Caco-2 (cell line): ENCODE data around the gene PALB2. TPM values are rescaled to one million over a fixed set of nuclear protein-coding genes. Genes with fewer than 3 reads are reported as not detected.
A peak's percentile ranks its signal among the peaks of the same experiment; 100 is the strongest.

Experiments used
- BruUV-seq: library from RNA; stranded (reverse); fragments of 400-500 nt; replicated peaks from 2 replicates; lab custom pipeline; 2021; lab: Mats Ljungman, UMichigan
- CTCF ChIA-PET: fragments of 300-600 bp; sonication (Branson Sonifier 250); formaldehyde crosslinking; loops from one replicate; lab custom pipeline; 2022; ENCODE audit warnings: antibody characterized with exemption; lab: Charles Lee
- POLR2A ChIA-PET: fragments of 300-600 bp; sonication (Branson Sonifier 250); formaldehyde crosslinking; loops from one replicate; lab custom pipeline; 2022; ENCODE audit warnings: antibody characterized with exemption; lab: Charles Lee
- DNase-seq, 2 experiments: peaks; one replicate each; pipeline versions ENCODE4 v3.0.0 to v3.0.0-alpha.2; 2020 to 2022
- H3K27me3 ChIP-seq: replicated peaks from 2 replicates; pipeline ENCODE4 v1.6.0; 2011; ENCODE audit warnings: low read length; ENCODE audit not compliant: control insufficient read depth, insufficient read depth
- H3K36me3 ChIP-seq: 2 replicates; pipeline ENCODE4 v1.5.1; 2011; ENCODE audit warnings: low read length; ENCODE audit not compliant: control insufficient read depth, insufficient read depth
- H3K4me1 ChIP-seq: fragments of 250-450 bp; sonication (Bioruptor Pico); 2 replicates; pipeline ENCODE4 v1.5.1; 2020; ENCODE audit warnings: mild to moderate bottlenecking
- H3K4me3 ChIP-seq: 2 replicates; pipeline ENCODE4 v1.5.1; 2011; ENCODE audit warnings: low read depth, mild to moderate bottlenecking, control low read depth, low read length
- H3K9me3 ChIP-seq: fragments of 250-450 bp; sonication (Bioruptor Pico); 2 replicates; pipeline ENCODE4 v1.5.1; 2020; ENCODE audit warnings: mild to moderate bottlenecking, moderate library complexity
- H3K27ac Mint-ChIP-seq: one replicate; pipeline ENCODE4 v1.8.0; 2022; ENCODE audit warnings: mixed read lengths; ENCODE audit not compliant: unreplicated experiment
- H3K27me3 Mint-ChIP-seq: one replicate; pipeline ENCODE4 v1.8.0; 2022; ENCODE audit warnings: mixed read lengths; ENCODE audit not compliant: insufficient read depth, unreplicated experiment
- H3K36me3 Mint-ChIP-seq: one replicate; pipeline ENCODE4 v1.8.0; 2022; ENCODE audit warnings: mild to moderate bottlenecking, mixed read lengths; ENCODE audit not compliant: insufficient read depth, unreplicated experiment
- H3K4me1 Mint-ChIP-seq: one replicate; pipeline ENCODE4 v1.8.0; 2022; ENCODE audit warnings: low read depth, mixed read lengths; ENCODE audit not compliant: unreplicated experiment
- H3K4me3 Mint-ChIP-seq: one replicate; pipeline ENCODE4 v1.8.0; 2022; ENCODE audit warnings: mild to moderate bottlenecking, moderate library complexity, mixed read lengths; ENCODE audit not compliant: unreplicated experiment
- H3K9me3 Mint-ChIP-seq: one replicate; pipeline ENCODE4 v1.8.0; 2022; ENCODE audit warnings: mixed read lengths; ENCODE audit not compliant: unreplicated experiment
- intact Hi-C: fragments of 100-400 bp; cut with micrococcal nuclease; formaldehyde crosslinking; loops from one replicate; pipeline ENCODE4 v1.10.0; 2022; ENCODE audit not compliant: unreplicated experiment
- total RNA-seq: library from RNA; stranded (reverse); gene quantifications from 2 replicates; pipeline ENCODE4 v1.2.3, GENCODE V29; 2022
- TF ChIP-seq, protein P1 (sequence below), 2 experiments: fragments of 200-600 bp in 1 of 2; IDR thresholded peaks; 1 replicate in 1 of 2; 2 replicates in 1 of 2; pipeline versions ENCODE4 v1.5.1 to v1.8.0; 2011 to 2022; ENCODE audit warnings: antibody characterized with exemption in 1 of 2, control low read depth in 1 of 2, inconsistent platforms in 1 of 2, low read depth in 1 of 2, low read length in 1 of 2, mild to moderate bottlenecking in 1 of 2, moderate library complexity in 1 of 2; ENCODE audit not compliant: insufficient read depth in 1 of 2, severe bottlenecking in 1 of 2, unreplicated experiment in 1 of 2

PALB2 gene
- total RNA-seq, 1 experiment from 2014 or later: 20.5 TPM

DNA sequence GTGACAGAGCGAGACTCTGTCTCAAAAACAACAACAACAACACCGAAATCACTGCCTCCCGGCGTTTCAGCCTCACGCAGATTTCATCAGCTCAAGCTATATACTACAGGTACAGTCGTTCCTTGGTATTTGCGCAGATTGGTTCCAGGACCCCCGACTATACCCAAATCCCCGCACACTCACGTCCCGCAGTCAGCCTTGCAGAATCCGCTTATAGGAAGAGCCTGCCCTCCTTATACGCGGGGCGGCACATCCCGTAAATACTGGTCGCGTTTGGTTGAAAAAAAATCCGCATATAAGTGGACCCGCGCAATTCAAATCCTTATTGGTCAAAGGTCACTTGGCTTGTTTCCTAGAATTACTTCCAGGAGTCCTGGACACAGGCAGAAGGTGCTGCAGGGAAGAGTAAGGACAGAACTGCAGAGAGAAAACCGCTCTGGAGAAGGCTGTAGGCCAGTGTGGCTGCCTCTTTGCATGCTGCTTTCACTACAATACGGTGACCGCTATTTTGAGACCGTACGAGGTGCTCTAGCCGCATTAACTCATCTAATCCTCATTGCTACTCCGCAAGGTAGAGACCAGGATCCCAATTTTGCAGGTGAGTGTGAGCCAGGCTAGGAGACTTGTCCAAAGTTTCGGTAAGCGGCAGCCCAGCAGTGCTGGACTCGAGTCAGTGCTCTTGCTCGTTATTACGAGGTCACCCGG lies 45.7 kb downstream of the PALB2 start:
- Mint-ChIP-seq H3K27me3 (no peaks in the 10 kb centered on the region), H3K9me3 (no peaks in the 10 kb centered on the region), H3K27ac (peak overlapping the region; percentile 50), H3K4me3 (peak overlapping the region; percentile 75), H3K36me3 (peaks cover 20% of the 10 kb centered on the region), H3K4me1 (no peaks in the 10 kb centered on the region)
- Histone ChIP-seq H3K4me1 (no peaks in the 10 kb centered on the region), H3K36me3 (no peaks in the 10 kb centered on the region; the same call in none of the 2 replicates), H3K27me3 (no peaks in the 10 kb centered on the region), H3K9me3 (no peaks in the 10 kb centered on the region), H3K4me3 (peak overlapping the region; percentile 92)
- no peak for DNase-seq
- BruUV-seq: TSS peak; percentile 52
- TF ChIP-seq, protein P1, sequence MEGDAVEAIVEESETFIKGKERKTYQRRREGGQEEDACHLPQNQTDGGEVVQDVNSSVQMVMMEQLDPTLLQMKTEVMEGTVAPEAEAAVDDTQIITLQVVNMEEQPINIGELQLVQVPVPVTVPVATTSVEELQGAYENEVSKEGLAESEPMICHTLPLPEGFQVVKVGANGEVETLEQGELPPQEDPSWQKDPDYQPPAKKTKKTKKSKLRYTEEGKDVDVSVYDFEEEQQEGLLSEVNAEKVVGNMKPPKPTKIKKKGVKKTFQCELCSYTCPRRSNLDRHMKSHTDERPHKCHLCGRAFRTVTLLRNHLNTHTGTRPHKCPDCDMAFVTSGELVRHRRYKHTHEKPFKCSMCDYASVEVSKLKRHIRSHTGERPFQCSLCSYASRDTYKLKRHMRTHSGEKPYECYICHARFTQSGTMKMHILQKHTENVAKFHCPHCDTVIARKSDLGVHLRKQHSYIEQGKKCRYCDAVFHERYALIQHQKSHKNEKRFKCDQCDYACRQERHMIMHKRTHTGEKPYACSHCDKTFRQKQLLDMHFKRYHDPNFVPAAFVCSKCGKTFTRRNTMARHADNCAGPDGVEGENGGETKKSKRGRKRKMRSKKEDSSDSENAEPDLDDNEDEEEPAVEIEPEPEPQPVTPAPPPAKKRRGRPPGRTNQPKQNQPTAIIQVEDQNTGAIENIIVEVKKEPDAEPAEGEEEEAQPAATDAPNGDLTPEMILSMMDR (IDR thresholded peaks at IDR 0.05; ENCODE audit: insufficient read depth in 1 of 2, low read depth in 1 of 2, low read length in 1 of 2, severe bottlenecking in 1 of 2, unreplicated experiment in 1 of 2): no peak
- intact Hi-C loops: no loop called here
- CTCF ChIA-PET: no interaction called here
- POLR2A ChIA-PET: no interaction called here

DNA sequence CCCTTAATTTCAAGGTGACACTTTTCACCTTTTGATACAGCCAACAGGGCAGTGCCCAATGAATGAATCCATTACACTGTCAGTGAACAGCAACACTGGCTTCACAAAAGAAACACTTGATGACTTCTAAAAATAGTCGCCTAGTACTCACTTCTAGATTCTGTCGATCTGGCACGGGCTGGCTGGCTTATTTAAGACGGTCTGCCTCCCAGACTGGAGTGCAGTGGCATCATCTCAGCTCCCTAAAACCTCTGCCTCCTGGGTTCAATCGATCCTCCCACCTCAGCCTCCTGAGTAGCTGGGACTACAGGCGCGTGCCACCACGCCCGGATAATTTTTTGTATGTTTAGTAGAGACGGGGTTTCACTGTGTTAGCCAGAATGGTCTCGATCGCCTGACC lies 46.9 kb downstream of the PALB2 start:
- H3K36me3 Mint-ChIP-seq: peaks cover 21% of the 10 kb centered on the region
- TF ChIP-seq, protein P1 (IDR thresholded peaks at IDR 0.05; ENCODE audit: insufficient read depth in 1 of 2, low read depth in 1 of 2, low read length in 1 of 2, severe bottlenecking in 1 of 2, unreplicated experiment in 1 of 2): no peak
- H3K27me3 Mint-ChIP-seq: no peaks in the 10 kb centered on the region
- intact Hi-C loops: no loop called here
- H3K4me3 Mint-ChIP-seq: no peak overlapping the region
- Histone ChIP-seq H3K36me3 (peaks cover 3% of the 10 kb centered on the region), H3K27me3 (no peaks in the 10 kb centered on the region), H3K9me3 (no peaks in the 10 kb centered on the region), H3K4me1 (no peaks in the 10 kb centered on the region), H3K4me3 (no peak overlapping the region)
- DNase-seq: no peak
- no TSS peak for BruUV-seq
- CTCF ChIA-PET: no interaction called here
- H3K4me1 Mint-ChIP-seq: no peaks in the 10 kb centered on the region
- POLR2A ChIA-PET: no interaction called here
- no peak overlapping the region for H3K27ac Mint-ChIP-seq
- no peaks in the 10 kb centered on the region for H3K9me3 Mint-ChIP-seq

DNA sequence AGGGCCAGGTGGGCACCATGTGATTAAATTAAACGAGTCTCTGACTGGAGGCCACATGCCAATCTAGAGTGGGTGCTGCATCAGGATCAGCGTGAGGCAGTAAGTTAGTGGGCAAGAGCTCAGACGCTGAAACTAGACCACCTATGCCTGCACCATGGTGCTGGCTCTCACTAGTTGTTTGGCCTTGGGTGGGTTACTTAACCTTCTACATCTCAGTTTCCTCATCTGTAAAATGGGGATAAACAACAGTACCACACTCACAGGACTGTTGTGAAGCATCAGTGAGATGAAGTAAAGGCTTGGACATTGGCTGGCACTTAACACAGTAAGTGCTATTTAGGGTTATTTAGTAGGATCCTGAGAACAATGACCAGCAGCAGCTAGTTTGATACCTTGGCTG lies 50.9 kb downstream of the PALB2 start:
- H3K36me3 ChIP-seq: peaks cover 3% of the 10 kb centered on the region

More for the DNA sequence above, 50.9 kb downstream of the PALB2 start:
- H3K36me3 Mint-ChIP-seq: peaks cover 55% of the 10 kb centered on the region
- no peaks in the 10 kb centered on the region for H3K4me1 ChIP-seq
- ChIA-PET POLR2A (no interaction called here), CTCF (no interaction called here)
- no peak overlapping the region for H3K4me3 Mint-ChIP-seq
- no peaks in the 10 kb centered on the region for H3K27me3 Mint-ChIP-seq
- TF ChIP-seq, protein P1 (IDR thresholded peaks at IDR 0.05; ENCODE audit: insufficient read depth in 1 of 2, low read depth in 1 of 2, low read length in 1 of 2, severe bottlenecking in 1 of 2, unreplicated experiment in 1 of 2): no peak
- H3K27me3 ChIP-seq: no peaks in the 10 kb centered on the region
- intact Hi-C loops: no loop called here
- H3K4me3 ChIP-seq: no peak overlapping the region
- H3K4me1 Mint-ChIP-seq: no peaks in the 10 kb centered on the region
- no peaks in the 10 kb centered on the region for H3K9me3 Mint-ChIP-seq
- no peak overlapping the region for H3K27ac Mint-ChIP-seq
- BruUV-seq: no TSS peak
- no peaks in the 10 kb centered on the region for H3K9me3 ChIP-seq
- DNase-seq: no peak
